ENCODE data around the gene TBC1D1. TPM values are rescaled to one million over a fixed set of nuclear protein-coding genes. Genes with fewer than 3 reads are reported as not detected.

TBC1D1 gene
- total RNA-seq, 1 experiment from 2014 or later = 56.0 TPM

DNA sequence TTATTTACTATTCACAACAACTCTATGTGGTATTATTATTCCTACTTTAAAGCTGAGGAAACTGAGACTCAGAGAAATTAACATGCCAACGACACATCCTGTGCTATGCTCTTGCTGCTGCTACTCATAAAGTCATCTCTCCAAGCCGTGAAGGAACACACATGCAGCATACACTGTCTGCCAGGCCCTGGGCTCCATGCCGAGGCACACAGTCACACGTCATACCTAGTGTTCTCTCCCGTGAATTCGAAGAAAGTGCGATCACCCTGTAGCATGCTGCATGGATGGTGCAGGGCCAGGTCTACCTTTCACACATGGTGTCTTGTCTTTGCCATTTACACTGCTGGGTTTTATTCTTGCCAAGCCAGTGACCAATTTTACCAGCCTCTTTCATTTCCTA is 34.1 kb downstream of the TBC1D1 start:
- in situ Hi-C loops (cut with HindIII; ENCODE audit: low pct_unique_long_range_greater_than_20kb, low sequenced_read_pairs) = no loop called here
- CTCF ChIA-PET = no interaction called here
- intact Hi-C loops (cut with micrococcal nuclease; ENCODE audit: unreplicated experiment) = no loop called here

DNA sequence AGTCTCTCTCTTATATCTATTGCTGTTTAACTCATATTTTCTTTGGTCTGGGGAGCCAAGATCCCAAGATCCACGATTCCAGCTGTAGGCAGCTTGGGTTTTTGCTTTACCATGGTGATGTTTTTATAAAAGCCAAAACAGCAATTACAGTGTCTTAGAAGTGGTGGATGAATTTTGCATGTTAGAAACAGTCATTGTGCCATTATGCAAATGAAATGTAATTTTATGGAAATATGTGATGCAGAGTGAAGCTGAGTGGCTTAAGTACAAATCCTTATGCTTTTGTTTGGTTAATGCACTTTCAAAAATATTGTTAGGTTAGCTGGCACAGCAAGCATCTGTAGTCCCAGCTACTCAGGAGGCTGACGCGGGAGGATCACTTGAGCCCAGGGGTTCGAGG is 36.5 kb downstream of the TBC1D1 start:
- Histone ChIP-seq H3K4me1 (ENCODE audit: control insufficient read depth, insufficient read depth, low read length) (no peaks in the 10 kb centered on the region), H3K9me3 (ENCODE audit: control insufficient read depth, insufficient read depth, low read depth, low read length) (no peaks in the 10 kb centered on the region), H3K27ac (ENCODE audit: low read length) (no peak overlapping the region), H3K36me3 (ENCODE audit: control insufficient read depth, insufficient read depth, low read length) (no peaks in the 10 kb centered on the region), H3K4me3 (ENCODE audit: low read depth in 2 of 2, low read length in 2 of 2) (no peak overlapping the region), H3K27me3 (ENCODE audit: control insufficient read depth, insufficient read depth, low read length) (no peaks in the 10 kb centered on the region)
- intact Hi-C loops (cut with micrococcal nuclease; ENCODE audit: unreplicated experiment) (no loop called here), in situ Hi-C loops (cut with HindIII; ENCODE audit: low pct_unique_long_range_greater_than_20kb, low sequenced_read_pairs) (no loop called here)
- TF ChIP-seq, protein P1, sequence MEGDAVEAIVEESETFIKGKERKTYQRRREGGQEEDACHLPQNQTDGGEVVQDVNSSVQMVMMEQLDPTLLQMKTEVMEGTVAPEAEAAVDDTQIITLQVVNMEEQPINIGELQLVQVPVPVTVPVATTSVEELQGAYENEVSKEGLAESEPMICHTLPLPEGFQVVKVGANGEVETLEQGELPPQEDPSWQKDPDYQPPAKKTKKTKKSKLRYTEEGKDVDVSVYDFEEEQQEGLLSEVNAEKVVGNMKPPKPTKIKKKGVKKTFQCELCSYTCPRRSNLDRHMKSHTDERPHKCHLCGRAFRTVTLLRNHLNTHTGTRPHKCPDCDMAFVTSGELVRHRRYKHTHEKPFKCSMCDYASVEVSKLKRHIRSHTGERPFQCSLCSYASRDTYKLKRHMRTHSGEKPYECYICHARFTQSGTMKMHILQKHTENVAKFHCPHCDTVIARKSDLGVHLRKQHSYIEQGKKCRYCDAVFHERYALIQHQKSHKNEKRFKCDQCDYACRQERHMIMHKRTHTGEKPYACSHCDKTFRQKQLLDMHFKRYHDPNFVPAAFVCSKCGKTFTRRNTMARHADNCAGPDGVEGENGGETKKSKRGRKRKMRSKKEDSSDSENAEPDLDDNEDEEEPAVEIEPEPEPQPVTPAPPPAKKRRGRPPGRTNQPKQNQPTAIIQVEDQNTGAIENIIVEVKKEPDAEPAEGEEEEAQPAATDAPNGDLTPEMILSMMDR (IDR thresholded peaks at IDR 0.05) = no peak
- TF ChIP-seq POLR2AphosphoS5 (IDR thresholded peaks at IDR 0.05; ENCODE audit: low read depth, low read length) (no peak), TCF7L2 (IDR thresholded peaks at IDR 0.05; ENCODE audit: low read depth, low read length) (no peak)
- ATAC-seq (no peak), DNase-seq (ENCODE audit: low read depth, low spot score) (no peak)
- BruUV-seq (replicated peaks) = no TSS peak
- POLR2A ChIA-PET = no interaction called here
- CTCF ChIA-PET = no interaction called here

More for the DNA sequence above, 34.1 kb downstream of the TBC1D1 start:
- Histone ChIP-seq H3K9me3 (ENCODE audit: control insufficient read depth, insufficient read depth, low read depth, low read length) (no peaks in the 10 kb centered on the region), H3K4me3 (ENCODE audit: low read depth in 2 of 2, low read length in 2 of 2) (no peak overlapping the region), H3K27ac (ENCODE audit: low read length) (no peak overlapping the region), H3K36me3 (ENCODE audit: control insufficient read depth, insufficient read depth, low read length) (no peaks in the 10 kb centered on the region), H3K4me1 (ENCODE audit: control insufficient read depth, insufficient read depth, low read length) (no peaks in the 10 kb centered on the region), H3K27me3 (ENCODE audit: control insufficient read depth, insufficient read depth, low read length) (no peaks in the 10 kb centered on the region)
- BruUV-seq (replicated peaks) = no TSS peak
- no peak for ATAC-seq
- POLR2A ChIA-PET = no interaction called here
- no peak for TF ChIP-seq POLR2AphosphoS5 (IDR thresholded peaks at IDR 0.05; ENCODE audit: low read depth, low read length)
- TF ChIP-seq TCF7L2 (IDR thresholded peaks at IDR 0.05; ENCODE audit: low read depth, low read length) = no peak
- TF ChIP-seq, protein P1 (IDR thresholded peaks at IDR 0.05) = no peak
- TF ChIP-seq, protein P2, sequence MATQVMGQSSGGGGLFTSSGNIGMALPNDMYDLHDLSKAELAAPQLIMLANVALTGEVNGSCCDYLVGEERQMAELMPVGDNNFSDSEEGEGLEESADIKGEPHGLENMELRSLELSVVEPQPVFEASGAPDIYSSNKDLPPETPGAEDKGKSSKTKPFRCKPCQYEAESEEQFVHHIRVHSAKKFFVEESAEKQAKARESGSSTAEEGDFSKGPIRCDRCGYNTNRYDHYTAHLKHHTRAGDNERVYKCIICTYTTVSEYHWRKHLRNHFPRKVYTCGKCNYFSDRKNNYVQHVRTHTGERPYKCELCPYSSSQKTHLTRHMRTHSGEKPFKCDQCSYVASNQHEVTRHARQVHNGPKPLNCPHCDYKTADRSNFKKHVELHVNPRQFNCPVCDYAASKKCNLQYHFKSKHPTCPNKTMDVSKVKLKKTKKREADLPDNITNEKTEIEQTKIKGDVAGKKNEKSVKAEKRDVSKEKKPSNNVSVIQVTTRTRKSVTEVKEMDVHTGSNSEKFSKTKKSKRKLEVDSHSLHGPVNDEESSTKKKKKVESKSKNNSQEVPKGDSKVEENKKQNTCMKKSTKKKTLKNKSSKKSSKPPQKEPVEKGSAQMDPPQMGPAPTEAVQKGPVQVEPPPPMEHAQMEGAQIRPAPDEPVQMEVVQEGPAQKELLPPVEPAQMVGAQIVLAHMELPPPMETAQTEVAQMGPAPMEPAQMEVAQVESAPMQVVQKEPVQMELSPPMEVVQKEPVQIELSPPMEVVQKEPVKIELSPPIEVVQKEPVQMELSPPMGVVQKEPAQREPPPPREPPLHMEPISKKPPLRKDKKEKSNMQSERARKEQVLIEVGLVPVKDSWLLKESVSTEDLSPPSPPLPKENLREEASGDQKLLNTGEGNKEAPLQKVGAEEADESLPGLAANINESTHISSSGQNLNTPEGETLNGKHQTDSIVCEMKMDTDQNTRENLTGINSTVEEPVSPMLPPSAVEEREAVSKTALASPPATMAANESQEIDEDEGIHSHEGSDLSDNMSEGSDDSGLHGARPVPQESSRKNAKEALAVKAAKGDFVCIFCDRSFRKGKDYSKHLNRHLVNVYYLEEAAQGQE (IDR thresholded peaks at IDR 0.05; ENCODE audit: insufficient read depth in 1 of 2, low read depth in 2 of 2, low read length in 1 of 2) = no peak
- no peak for TF ChIP-seq SIN3A (IDR thresholded peaks at IDR 0.05; ENCODE audit: borderline replicate concordance, insufficient read depth, low read depth, low read length)
- DNase-seq (ENCODE audit: low read depth, low spot score) = no peak
